Ureter (tissue), 1 donor: ENCODE measurements around the gene CCDC154. TPM values are rescaled to one million over a fixed set of nuclear protein-coding genes. Genes with fewer than 3 reads are reported as not detected.

ENCODE experiments used
- DNase-seq: peaks from one replicate; pipeline ENCODE4 v3.0.0-alpha.2; 2020; ENCODE audit warnings: low spot score
- total RNA-seq: library from RNA; stranded (reverse); gene quantifications from one replicate; pipeline ENCODE4 v1.2.4, GENCODE V29; 2023
- donor health status: DM: yes; HTN: yes; CAD: no.

Gene CCDC154
- total RNA-seq, 1 donor from 2014 or later: 2.0 TPM

GRCh38 chr16:1425616-1426370 lies 18.6 kb downstream of the CCDC154 start:
- no peak for DNase-seq

DNA sequence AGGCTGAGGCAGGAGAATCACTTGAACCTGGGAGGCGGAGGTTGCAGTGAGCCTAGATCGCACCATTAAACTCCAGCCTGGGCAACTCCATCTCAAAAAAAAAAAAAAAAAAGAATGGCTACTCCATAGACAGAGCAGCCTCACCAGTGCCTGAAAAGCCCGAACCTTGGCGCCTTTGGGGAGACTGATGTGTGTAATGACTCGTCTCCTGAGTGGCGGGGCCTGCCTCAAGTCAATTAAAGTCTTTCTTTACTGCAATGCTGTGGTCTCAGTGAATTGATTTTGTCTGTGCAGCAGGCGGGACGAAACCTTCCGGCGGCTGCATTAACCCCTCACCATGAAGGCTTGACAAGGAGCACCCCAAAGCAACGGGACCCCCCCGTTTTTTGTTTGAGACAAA lies 20.3 kb downstream of the CCDC154 start:
- DNase-seq: no peak

- no peak for DNase-seq
These were observed 22.3 kb downstream of the CCDC154 start for GRCh38 chr16:1422076-1422475.

GRCh38 chr16:1420111-1420539 lies 24.2 kb downstream of the CCDC154 start:
- DNase-seq: no peak

DNA sequence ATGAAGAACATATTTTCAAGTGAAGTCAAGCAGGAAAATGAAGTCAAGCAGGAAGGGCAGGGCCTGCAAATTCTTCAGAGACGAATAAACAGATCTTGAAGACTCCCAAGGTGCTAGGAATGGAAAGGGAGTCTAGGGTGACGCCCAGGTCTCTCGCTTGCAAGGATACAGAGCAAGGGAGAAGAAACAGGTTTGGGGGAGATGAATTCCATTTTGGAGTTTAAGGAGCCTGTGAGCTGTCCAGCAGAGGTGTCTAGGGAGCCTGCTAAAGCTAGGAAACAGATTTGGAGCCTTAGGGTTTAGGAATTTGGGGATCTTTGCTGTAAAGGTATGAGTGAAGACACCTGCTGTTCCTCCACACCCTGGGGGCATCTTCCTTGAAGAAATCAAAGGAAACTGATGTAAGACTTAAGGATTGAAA lies 27.8 kb downstream of the CCDC154 start:
- DNase-seq: no peak

GRCh38 chr16:1414532-1415260 lies 29.7 kb downstream of the CCDC154 start, which contains the start of gene UNKL:
UNKL (minus strand) TSS chr16:1414704; CDS start chr16:1414691, 13 bp downstream.
- DNase-seq: peak; percentile 74

DNA sequence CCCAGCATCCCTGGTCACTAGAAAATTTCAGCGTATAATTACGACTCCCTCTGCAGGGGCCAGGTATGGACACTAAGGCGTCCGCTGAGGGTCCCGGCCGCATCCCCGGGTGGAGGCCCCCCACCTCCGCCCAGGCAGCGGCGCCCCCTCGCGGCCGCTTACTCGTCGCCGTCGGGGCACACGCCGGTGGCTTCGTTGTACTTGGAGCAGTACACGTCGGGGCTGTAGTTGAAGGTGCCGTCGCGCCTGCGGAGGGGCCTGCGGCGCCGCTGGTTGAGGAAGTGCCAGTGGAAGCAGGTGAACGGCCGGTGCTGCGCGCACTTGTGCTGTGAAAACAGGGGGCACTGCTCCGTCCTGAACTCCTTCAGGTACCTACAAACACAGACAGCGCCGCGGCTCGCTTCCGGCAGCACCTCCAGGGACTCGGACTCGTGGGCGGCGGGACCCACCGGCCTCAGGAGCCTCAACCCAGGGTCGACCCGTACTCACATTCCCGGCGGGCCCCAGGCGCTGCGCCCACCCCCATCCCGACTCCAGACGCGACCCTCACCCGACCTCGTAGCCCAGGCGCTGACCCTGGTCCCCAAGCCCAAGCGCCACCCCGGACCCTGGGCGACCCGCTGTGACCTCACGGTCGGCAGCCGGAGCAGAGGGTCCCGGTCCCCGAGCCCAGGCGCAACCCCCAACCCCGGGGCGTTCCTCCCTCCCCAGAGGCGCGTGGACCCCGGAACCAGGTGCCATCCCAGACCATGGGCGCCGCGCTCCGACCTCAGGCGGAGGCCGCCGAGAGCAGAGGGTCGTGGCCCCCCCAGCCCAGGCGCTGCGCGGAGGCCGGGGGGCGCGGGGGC lies 30.4 kb downstream of the CCDC154 start:
- no peak for DNase-seq

DNA sequence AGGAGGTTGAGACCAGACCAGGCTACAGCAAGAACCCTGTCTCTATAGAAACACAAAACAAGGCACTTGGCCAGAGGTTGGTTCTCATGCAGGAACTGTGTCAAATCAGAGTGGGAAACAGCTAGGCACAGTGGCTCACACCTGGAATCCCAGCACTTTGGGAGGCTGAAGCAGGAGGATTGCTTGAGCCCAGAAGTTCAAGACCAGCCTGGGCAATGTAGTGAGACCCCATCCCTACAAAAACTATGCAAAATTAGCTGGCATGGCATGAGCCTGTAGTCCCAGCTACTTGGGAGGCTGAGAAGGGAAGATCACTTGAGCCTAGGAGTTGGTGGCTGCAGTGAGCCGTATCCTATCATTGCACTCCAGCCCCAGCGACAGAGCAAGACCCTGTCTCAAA lies 31.5 kb downstream of the CCDC154 start:
- DNase-seq: no peak

GRCh38 chr16:1408171-1408837 lies 36.1 kb downstream of the CCDC154 start:
- peak; percentile 96 for DNase-seq

- DNase-seq: no peak
These were observed 36.6 kb downstream of the CCDC154 start for GRCh38 chr16:1407753-1408152.

DNA sequence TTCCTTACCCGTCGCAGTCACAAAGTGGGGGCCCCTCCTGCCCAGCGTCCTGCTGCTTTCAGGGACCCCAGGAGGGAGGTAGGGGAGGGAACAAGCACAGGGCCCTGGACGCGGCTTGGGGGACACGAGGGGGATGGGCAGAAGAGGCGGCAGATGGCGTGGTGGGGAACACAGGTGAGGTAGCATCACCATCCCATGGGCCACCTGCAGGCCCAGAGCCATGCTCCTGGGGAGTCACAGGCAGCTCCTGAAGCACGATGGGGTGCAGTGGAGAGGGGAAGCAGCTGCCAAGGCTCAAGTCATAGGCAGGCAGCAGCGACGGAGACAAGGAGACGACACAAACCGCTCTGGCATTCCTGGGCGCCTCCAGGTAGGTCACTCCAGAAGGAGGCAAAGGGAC lies 40.6 kb downstream of the CCDC154 start:
- no peak for DNase-seq

DNA sequence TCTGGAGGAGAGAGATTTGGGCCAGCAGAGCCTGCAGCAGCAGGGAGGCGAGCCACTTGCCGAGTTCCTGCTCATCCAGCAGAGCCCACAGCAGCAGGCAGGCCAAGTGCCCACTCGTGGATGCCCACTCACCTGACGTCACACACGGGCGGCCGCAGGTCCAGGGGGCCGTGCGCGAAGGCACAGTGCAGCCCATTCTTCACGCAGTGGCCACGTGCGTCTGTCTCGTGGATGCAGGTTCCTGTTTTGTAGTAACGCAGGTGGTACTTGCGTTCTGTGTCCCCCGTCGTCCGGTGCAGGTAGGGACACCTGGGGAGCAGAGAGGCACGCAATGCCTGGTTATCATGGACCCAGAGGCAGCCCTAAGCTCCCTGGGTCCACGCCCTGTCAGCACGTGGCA lies 41.3 kb downstream of the CCDC154 start:
- no peak for DNase-seq

- DNase-seq: no peak
These were observed 42.6 kb downstream of the CCDC154 start for GRCh38 chr16:1401758-1402154.

- no peak for DNase-seq
These were observed 43.1 kb downstream of the CCDC154 start for GRCh38 chr16:1401061-1401757.

DNA sequence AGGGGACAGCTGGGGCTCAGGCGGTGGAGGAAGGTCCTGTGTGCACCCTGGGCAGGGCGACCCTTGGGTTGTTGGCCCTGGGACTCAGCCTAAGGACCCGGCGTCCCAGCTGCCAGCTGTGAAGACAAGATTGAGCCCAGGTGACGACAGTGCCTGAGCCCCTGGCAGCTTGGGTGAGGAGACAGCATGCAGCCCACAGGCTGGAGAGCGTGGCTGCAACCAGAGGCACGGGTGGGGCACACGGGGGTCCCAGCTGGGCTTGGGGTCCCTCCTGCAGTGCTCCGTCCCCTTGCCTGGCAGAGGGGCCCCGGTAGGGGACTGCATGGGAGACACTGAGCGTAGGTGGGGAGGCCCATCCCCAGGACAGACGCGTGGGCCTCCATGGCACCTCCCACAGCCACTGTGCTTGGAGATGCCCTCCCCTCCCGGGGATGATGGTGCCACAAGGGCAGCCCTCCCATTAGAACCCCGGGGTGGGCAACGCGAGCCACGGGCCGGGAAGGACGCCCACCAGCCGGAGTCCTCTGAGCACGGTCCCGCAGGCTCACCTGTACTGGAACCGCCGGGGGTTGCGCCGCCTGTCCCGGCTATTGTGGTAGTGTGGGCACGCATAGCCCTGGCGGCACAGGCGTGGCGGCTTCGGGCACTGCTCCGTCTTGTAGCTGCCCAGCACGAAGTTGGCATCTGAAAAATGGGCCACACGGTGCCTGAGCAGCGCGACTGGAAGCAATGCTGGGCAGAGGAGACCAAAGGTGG lies 45.4 kb downstream of the CCDC154 start:
- no peak for DNase-seq

DNA sequence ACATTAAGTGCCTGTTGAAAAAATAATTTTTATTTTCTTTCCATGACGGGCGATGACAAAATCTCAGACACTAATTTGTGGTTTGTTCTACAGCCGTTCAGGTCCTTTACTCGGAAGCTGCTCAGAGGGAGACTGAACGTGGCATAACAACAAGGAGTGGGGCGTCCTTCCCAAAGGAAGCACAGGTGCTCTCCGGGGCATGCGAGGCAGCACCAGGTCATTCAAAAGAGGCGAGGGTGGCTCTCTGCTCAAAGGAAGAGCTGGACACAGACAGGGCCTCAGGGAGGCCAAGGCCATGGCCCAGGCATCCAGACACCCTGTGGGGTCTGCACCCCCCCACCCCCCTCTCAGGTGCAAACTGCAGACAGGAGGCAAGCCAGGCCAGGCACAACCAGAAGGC lies 46.0 kb downstream of the CCDC154 start:
- DNase-seq: no peak

- DNase-seq: no peak
These were observed 46.6 kb downstream of the CCDC154 start for GRCh38 chr16:1397779-1398178.

GRCh38 chr16:1395444-1396031 lies 48.8 kb downstream of the CCDC154 start:
- no peak for DNase-seq

- no peak for DNase-seq
These were observed 49.9 kb downstream of the CCDC154 start for GRCh38 chr16:1394367-1394951.
